Ovary (tissue), 9 donors: ENCODE results near the gene PTPN9. TPM values are rescaled to one million over a fixed set of nuclear protein-coding genes. Genes with fewer than 3 reads are reported as not detected.

Experiments used
- DNase-seq, 5 donors: peaks; one replicate each; pipeline ENCODE4 v3.0.0-alpha.2; 2019 to 2020
- H3K27ac ChIP-seq, 2 donors: fragments of 200-600 bp; one replicate each; pipeline versions ENCODE4 v1.5.1 to v1.8.0; 2019 to 2022
- H3K27me3 ChIP-seq: fragments of 200-600 bp; one replicate; pipeline ENCODE4 v1.8.0; 2022
- H3K36me3 ChIP-seq: fragments of 200-600 bp; sonication (generic); one replicate; pipeline ENCODE4 v1.5.1; 2019
- H3K4me1 ChIP-seq: one replicate; pipeline ENCODE4 v1.8.1; 2013; ENCODE audit warnings: mild to moderate bottlenecking, moderate library complexity; ENCODE audit not compliant: insufficient read depth
- H3K4me3 ChIP-seq: fragments of 200-600 bp; sonication (generic); one replicate; pipeline ENCODE4 v1.5.1; 2017
- H3K9me3 ChIP-seq, 2 donors: fragments of 200-600 bp in 1 of 2; sonication (generic) in 1 of 2; one replicate each; pipeline versions ENCODE4 v1.5.1 to v1.8.1; 2013 to 2019; ENCODE audit warnings: mild to moderate bottlenecking in 1 of 2, moderate library complexity in 1 of 2
- CTCF ChIP-seq, 3 donors: fragments of 450-650 bp in 2 of 3; fragments of 200-600 bp in 1 of 3; IDR thresholded peaks; one replicate each; pipeline versions ENCODE4 v1.5.1 to v1.8.0; 2016 to 2022; ENCODE audit warnings: antibody characterized with exemption in 3 of 3, mild to moderate bottlenecking in 1 of 3
- EP300 ChIP-seq: sonication (generic); formaldehyde crosslinking; IDR thresholded peaks from one replicate; pipeline ENCODE4 v1.6.1; 2017; ENCODE audit warnings: antibody characterized with exemption
- POLR2A ChIP-seq: fragments of 450-650 bp; IDR thresholded peaks from one replicate; pipeline ENCODE4 v1.6.1; 2017; ENCODE audit warnings: antibody characterized with exemption, mild to moderate bottlenecking, moderate library complexity
- WGBS, 3 donors: extraction: QIAGEN DNeasy Blood & Tissue Kit in 1 of 3; methylation state at CpG; one replicate each; pipeline versions ENCODE4 v1.1.5 to v1.1.7; 2013 to 2017; 5-methylcytosine and 5-hydroxymethylcytosine counted together
- intact Hi-C, 4 donors: fragments of 100-400 bp; cut with DNase I; formaldehyde crosslinking; loops; one replicate each; pipeline versions ENCODE4 v1.11.0 to v1.15.1; 2022 to 2023
- polyA plus RNA-seq, 2 donors: library from polyadenylated mRNA; stranded (reverse); fragments of 200-250 nt in 1 of 2; fragments of 350-450 nt in 1 of 2; fragmentation: Illumina TruSeq in 1 of 2; extraction: RNeasy Lipid Tissue Mini Kit (QIAGEN cat#74804) in 1 of 2; gene quantifications; one replicate each; pipeline ENCODE4 v1.2.3, GENCODE V29; 2013 to 2014
- total RNA-seq, 7 donors: library from RNA; depleted of rRNA in 2 of 7; stranded (reverse); fragments of >200 nt in 2 of 7; fragmentation: NEBNext Ultra II Directional in 3 of 7; extraction: Animal tissue kit (Norgen Biotek cat#: 25700) in 3 of 7; gene quantifications; one replicate each; pipeline versions ENCODE4 v1.1.0 to v1.2.4, GENCODE V29; 2016 to 2023
- donor health status: DM: no; HTN: no; CAD: no; lungs with moderate emphysema.
- donor health status: DM: no; HTN: no; CAD: no.
- donor health status: Bipolar disorder and iron deficiency.
- donor health status: DM: yes; HTN: yes; CAD: no.
- donor health status: DM: no; HTN: no; CAD: no.
- donor health status: DM: yes; HTN: yes; CAD: no.

Gene PTPN9
- total and polyA plus RNA-seq, 9 donors, result 12.2 to 34.8 (median 21.8) TPM

GRCh38 chr15:75620841-75621391 is 41.8 kb upstream of the PTPN9 start:
- intact Hi-C loops, result loop anchor here in 2 of 4 donors (5.0 to 10.0 kb wide), 2 partner anchors 249 to 256 kb away; partner anchors contain the start of gene MAN2C1 (in 1 of the 2)
- H3K27me3 ChIP-seq, result no peaks in the 10 kb centered on the region
- TF ChIP-seq CTCF (IDR thresholded peaks at IDR 0.05) (peak; percentile 25 to 53 (median 49)), POLR2A (peak; percentile 14), EP300 (no peak)
- peak; percentile 75 to 86 (median 79) for DNase-seq
- no peaks in the 10 kb centered on the region for H3K9me3 ChIP-seq
- H3K27ac ChIP-seq, result peak overlapping the region in 1 of 2 donors; percentile 72
- H3K4me3 ChIP-seq, result no peak overlapping the region
- 2 to 7% (median 5%) methylated on average over 7 of the region's 7 CpGs for WGBS, 3 donors
- H3K36me3 ChIP-seq, result no peaks in the 10 kb centered on the region
- peaks cover 14% of the 10 kb centered on the region for H3K4me1 ChIP-seq

DNA sequence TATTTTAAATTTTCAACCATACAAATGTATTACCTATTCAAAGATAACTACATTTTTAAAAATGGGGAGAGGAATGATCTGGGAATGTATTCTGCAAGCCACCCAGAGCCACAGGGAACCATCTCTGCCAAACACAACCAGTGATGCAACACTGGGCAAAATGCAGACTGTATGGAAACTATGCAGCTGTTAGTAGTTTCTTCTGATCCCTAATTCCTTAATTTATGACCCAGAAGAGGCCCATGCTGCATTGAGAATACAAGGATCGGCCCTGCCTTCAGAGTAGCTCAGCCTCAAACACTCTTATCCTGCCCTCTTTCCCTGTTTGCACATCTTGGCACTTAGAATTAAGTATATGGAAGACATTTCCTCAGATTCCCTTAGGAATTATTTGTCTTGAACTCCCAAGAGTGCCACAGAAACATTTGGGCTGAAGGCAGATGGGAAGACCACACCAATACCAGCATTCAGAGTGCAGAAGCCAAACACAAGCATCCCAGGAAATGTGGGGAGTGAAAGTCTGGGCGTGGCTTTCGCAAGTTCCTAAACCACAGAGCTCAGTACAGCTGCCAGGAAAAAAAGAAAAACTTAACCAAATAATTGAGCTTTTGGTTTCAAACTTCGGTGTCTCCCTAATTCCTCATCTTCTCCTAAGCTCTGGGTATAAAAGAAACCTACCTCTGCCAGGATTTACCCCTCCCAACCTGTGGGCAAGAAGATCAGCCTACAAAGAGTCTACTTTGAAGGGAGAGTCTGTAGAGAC is 41.1 kb upstream of the PTPN9 start:
- no peak overlapping the region for H3K4me3 ChIP-seq
- 4 to 6% (median 5%) methylated on average over 4 of the region's 4 CpGs for WGBS, 3 donors
- H3K27me3 ChIP-seq, result no peaks in the 10 kb centered on the region
- H3K9me3 ChIP-seq, result no peaks in the 10 kb centered on the region
- H3K27ac ChIP-seq, result peak overlapping the region in 1 of 2 donors; percentile 72
- peaks cover 14% of the 10 kb centered on the region for H3K4me1 ChIP-seq
- H3K36me3 ChIP-seq, result no peaks in the 10 kb centered on the region
- TF ChIP-seq POLR2A (no peak), EP300 (no peak), CTCF (IDR thresholded peaks at IDR 0.05) (no peak)
- intact Hi-C loops, result loop anchor here in 2 of 4 donors (5.0 to 10.0 kb wide), 2 partner anchors 248 to 255 kb away; partner anchors contain the start of gene MAN2C1 (in 1 of the 2)
- DNase-seq, result peak in 2 of 5 donors; percentile 38 to 50

GRCh38 chr15:75616766-75617165 is 37.7 kb upstream of the PTPN9 start:
- Histone ChIP-seq H3K27ac (no peak overlapping the region), H3K9me3 (no peaks in the 10 kb centered on the region), H3K4me1 (peaks cover 14% of the 10 kb centered on the region), H3K27me3 (no peaks in the 10 kb centered on the region), H3K36me3 (no peaks in the 10 kb centered on the region), H3K4me3 (no peak overlapping the region)
- TF ChIP-seq EP300 (no peak), CTCF (IDR thresholded peaks at IDR 0.05) (no peak), POLR2A (no peak)
- intact Hi-C loops, result loop anchor here in 2 of 4 donors (10.0 kb wide), 2 partner anchors 92 to 102 kb away; no protein-coding TSS in a partner anchor
- no peak for DNase-seq

- Histone ChIP-seq H3K36me3 (no peaks in the 10 kb centered on the region), H3K4me1 (no peaks in the 10 kb centered on the region), H3K27ac (no peak overlapping the region), H3K9me3 (no peaks in the 10 kb centered on the region), H3K4me3 (no peak overlapping the region), H3K27me3 (no peaks in the 10 kb centered on the region)
- no peak for TF ChIP-seq EP300
- TF ChIP-seq CTCF (IDR thresholded peaks at IDR 0.05), result no peak
- TF ChIP-seq POLR2A, result no peak
- WGBS, 3 donors, result 79 to 82% (median 80%) methylated on average over 6 of the region's 6 CpGs
- intact Hi-C loops, result loop anchor here in 1 of 4 donors (10.0 kb wide), 1 partner anchor 78 kb away; no protein-coding TSS in a partner anchor
- no peak for DNase-seq
These were observed 27.9 kb upstream of the PTPN9 start for GRCh38 chr15:75606711-75607699.
